Activated naive CD8-positive, alpha-beta T cell treated with anti-CD3 and anti-CD28 coated beads, Interleukin-2, amount 50 U/mL, for 24 hours (primary cell): ENCODE measurements around the gene GRK1.
A peak's percentile ranks its signal among the peaks of the same experiment; 100 is the strongest.
"Not testable (repeated sequence)": the region's sequence is repeated elsewhere in the genome, so short reads cannot be mapped to it uniquely, and the experiment has no call there.

Experiments
- ATAC-seq: fragments of 150-1000 bp; cut with Tn5 transposase; one replicate; pipeline ENCODE4 v1.10.0; 2021
- DNase-seq: peaks from one replicate; pipeline ENCODE4 v3.0.0; 2021
- H3K27ac Mint-ChIP-seq: one replicate; pipeline ENCODE4 v1.8.0; 2021; ENCODE audit warnings: mild to moderate bottlenecking, mixed read lengths
- H3K27me3 Mint-ChIP-seq: one replicate; pipeline ENCODE4 v1.8.0; 2021; ENCODE audit warnings: mixed read lengths
- H3K36me3 Mint-ChIP-seq: one replicate; pipeline ENCODE4 v1.8.0; 2021; ENCODE audit warnings: low read depth, mixed read lengths
- H3K4me1 Mint-ChIP-seq: one replicate; pipeline ENCODE4 v1.8.0; 2021; ENCODE audit warnings: mixed read lengths
- H3K4me3 Mint-ChIP-seq: one replicate; pipeline ENCODE4 v1.8.0; 2021; ENCODE audit warnings: mild to moderate bottlenecking, moderate library complexity, mixed read lengths
- H3K9me3 Mint-ChIP-seq: one replicate; pipeline ENCODE4 v1.8.0; 2021; ENCODE audit warnings: mixed read lengths

Gene GRK1

DNA sequence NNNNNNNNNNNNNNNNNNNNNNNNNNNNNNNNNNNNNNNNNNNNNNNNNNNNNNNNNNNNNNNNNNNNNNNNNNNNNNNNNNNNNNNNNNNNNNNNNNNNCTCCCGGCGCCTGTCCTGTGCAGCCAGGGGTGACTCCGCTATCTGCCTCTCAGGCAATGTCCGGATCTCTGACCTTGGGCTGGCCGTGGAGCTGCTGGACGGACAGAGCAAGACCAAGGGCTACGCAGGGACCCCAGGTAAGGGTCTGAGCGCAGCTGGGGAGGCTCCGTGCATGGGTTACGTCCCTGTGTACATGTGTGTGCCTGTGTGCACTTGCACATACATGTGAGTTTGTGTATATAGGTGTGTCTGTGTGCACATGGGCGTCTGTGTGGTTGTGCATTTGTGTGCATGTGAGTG is 55.9 kb downstream of the GRK1 start:
- Mint-ChIP-seq H3K9me3 (no peaks in the 10 kb centered on the region), H3K4me1 (peaks cover 7% of the 10 kb centered on the region), H3K27ac (no peak overlapping the region), H3K4me3 (no peak overlapping the region), H3K27me3 (no peaks in the 10 kb centered on the region), H3K36me3 (no peaks in the 10 kb centered on the region)
- no peak for DNase-seq
- ATAC-seq: no peak

DNA sequence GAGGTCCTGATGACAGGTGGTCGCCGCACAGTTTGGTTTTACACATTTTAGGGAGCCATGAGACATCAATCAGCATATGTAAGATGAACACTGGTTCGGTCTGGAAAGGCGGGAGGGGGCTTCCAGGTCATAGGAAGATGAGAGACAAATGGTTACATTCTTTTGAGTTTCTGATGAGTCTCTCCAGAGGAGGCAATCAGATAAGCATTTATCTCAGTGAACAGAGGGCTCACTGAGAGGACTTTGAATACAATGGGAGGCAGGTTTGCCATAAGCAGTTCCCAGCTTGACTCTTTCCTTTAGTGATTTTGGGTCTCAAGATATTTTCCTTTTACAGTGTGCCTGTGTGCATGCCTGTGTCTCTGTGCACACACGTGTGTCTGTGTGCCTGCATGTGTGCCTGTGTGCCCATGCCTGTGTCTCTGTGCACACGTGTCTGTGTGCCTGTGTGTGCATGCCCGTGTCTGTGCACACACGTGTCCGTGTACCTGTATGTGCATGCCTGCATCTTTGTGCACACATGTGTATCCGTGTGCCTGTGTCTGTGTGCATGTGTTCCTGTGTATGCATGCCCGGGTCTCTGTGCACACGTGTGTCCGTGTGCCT is 56.5 kb downstream of the GRK1 start:
- ATAC-seq (no peak), DNase-seq (no peak)
- H3K27me3 Mint-ChIP-seq: peaks cover 2% of the 10 kb centered on the region
- H3K4me1 Mint-ChIP-seq: peaks cover 7% of the 10 kb centered on the region
- H3K9me3 Mint-ChIP-seq: no peaks in the 10 kb centered on the region
- no peak overlapping the region for H3K27ac Mint-ChIP-seq
- no peaks in the 10 kb centered on the region for H3K36me3 Mint-ChIP-seq
- H3K4me3 Mint-ChIP-seq: no peak overlapping the region

DNA sequence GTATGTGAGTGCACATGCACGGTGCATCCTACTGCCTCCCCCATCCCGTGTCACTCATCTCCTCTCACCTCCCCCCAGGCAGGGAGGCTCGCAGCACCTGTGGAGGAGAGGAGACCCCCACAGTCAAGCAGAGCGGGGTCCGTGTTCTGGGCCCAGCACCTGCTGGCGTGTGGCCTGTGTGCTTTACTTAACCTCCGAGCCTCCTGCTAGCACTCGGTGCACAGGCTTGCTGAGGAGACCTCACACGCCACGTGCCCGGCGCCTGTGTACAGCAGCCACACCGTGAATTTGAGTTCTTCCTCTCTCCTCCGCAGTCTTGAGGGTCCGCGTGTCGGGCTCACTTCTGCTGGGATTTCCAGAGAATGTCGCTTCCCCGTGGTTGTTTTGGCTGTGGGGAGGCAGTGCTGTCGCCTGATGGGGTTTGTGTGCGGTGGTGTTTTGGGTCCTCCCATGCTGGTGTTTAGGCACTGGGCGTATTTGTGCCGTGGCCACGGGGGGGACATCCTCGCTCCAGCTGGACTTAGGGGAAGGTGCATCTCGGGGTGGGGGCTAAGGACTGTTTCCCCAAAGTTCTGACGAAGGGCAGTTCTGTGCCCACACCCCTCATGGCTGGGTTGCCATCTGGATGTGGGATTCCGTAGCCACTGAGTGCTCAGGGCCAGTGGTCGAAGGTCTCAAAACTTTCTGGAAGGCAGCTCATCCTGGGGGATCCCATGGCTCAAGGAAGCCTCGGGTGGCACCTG is 57.2 kb downstream of the GRK1 start:
- Mint-ChIP-seq H3K27me3 (peaks cover 8% of the 10 kb centered on the region), H3K36me3 (no peaks in the 10 kb centered on the region), H3K4me3 (peak overlapping the region; percentile 67), H3K27ac (no peak overlapping the region), H3K4me1 (peaks cover 7% of the 10 kb centered on the region), H3K9me3 (no peaks in the 10 kb centered on the region)
- DNase-seq: no peak
- ATAC-seq: no peak

DNA sequence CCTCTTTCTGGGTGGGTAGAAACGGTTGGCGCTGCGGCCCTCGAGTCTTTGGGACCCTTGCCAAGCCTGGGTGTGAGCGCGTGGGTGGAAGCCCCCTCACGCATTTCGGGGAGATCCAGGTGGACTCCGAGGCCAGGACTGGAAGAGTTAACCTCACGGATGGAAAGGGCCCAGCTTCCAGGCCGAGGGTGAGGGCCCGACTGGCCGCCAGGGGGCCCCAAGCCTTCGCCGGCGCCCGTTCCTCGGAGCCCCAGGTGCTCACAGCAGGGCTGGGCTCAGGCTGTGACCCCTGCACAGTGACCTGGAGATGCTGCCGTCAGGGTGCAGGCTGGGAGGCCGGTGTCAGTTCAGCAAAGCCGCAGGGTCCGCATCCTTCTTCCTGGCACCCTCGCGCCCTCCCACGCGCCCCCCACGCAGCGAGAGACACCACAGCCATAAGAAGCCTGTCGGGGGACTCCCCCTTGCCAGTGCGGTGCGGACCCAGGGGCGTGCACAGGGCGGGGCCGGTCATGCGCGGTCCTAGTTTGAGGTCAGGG is 57.8 kb downstream of the GRK1 start:
- ATAC-seq: peak; percentile 95
- Mint-ChIP-seq H3K9me3 (no peaks in the 10 kb centered on the region), H3K27me3 (peaks cover 12% of the 10 kb centered on the region), H3K27ac (peak overlapping the region; percentile 77), H3K4me1 (peaks cover 7% of the 10 kb centered on the region), H3K36me3 (no peaks in the 10 kb centered on the region), H3K4me3 (peak overlapping the region; percentile 67)
- DNase-seq: peak; percentile 90

DNA sequence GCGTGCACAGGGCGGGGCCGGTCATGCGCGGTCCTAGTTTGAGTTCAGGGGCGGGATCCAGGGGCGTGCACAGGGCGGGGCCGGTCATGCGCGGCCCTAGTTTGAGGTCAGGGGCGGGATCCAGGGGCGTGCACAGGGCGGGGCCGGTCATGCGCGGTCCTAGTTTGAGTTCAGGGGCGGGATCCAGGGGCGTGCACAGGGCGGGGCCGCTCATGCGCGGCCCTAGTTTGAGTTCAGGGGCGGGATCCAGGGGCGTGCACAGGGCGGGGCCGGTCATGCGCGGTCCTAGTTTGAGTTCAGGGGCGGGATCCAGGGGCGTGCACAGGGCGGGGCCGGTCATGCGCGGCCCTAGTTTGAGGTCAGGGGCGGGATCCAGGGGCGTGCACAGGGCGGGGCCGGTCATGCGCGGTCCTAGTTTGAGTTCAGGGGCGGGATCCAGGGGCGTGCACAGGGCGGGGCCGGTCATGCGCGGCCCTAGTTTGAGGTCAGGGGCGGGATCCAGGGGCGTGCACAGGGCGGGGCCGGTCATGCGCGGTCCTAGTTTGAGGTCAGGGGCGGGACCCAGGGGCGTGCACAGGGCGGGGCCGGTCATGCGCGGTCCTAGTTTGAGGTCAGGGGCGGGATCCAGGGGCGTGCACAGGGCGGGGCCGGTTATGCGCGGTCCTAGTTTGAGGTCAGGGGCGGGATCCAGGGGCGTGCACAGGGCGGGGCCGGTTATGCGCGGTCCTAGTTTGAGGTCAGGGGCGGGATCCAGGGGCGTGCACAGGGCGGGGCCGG is 58.5 kb downstream of the GRK1 start:
- Mint-ChIP-seq H3K27ac (peak overlapping the region; percentile 77), H3K27me3 (peaks cover 12% of the 10 kb centered on the region), H3K4me3 (peak overlapping the region; percentile 67)
- H3K4me1 Mint-ChIP-seq, ATAC-seq, H3K9me3 Mint-ChIP-seq, H3K36me3 Mint-ChIP-seq: not testable (repeated sequence)
- peak; percentile 69 for DNase-seq

DNA sequence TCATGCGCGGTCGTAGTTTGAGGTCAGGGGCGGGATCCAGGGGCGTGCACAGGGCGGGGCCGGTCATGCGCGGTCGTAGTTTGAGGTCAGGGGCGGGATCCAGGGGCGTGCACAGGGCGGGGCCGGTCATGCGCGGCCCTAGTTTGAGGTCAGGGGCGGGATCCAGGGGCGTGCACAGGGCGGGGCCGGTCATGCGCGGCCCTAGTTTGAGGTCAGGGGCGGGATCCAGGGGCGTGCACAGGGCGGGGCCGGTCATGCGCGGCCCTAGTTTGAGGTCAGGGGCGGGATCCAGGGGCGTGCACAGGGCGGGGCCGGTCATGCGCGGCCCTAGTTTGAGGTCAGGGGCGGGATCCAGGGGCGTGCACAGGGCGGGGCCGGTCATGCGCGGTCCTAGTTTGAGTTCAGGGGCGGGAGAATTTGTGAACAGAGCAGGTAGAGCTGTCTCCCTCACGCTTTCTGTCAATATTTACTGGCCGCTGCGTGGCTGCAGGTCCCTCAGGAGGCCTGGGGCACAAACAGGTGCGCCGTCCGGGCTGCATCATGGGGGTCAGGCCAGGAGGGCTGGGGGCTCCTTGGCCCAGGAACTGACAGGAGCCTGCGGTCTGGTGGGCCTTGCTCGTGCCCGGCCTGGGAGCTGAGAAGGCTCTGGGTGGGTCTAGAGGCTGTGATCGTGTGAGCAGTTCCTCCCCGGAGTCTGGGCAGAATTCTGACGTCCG is 59.2 kb downstream of the GRK1 start:
- not testable (repeated sequence) for H3K9me3 Mint-ChIP-seq, H3K36me3 Mint-ChIP-seq, H3K27ac Mint-ChIP-seq, H3K4me1 Mint-ChIP-seq, DNase-seq, ATAC-seq
- Mint-ChIP-seq H3K27me3 (peaks cover 14% of the 10 kb centered on the region), H3K4me3 (peak overlapping the region; percentile 21)

DNA sequence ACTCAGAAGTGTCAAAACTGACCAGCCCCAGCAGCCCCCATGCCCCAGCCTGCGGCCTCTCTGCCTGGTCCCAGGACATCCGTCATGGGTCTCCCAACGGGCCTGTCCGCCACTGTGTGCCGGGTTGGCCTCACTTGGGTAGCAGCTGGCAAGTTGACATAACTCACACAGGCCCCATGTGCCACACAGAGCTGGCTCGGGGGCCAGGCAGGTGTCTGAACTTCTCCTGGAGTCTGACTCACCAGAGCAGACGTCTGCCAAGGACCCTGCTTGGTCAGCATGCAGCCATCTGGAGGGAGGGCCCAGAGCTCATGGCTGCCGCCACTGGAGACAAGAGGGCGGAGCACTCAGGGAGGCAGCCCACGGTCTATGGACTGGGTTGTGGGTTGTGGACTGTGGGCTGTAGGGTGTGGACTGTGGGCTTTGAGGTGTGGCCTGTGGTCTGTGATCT is 60.0 kb downstream of the GRK1 start:
- ATAC-seq (no peak), DNase-seq (no peak)
- H3K27ac Mint-ChIP-seq: no peak overlapping the region
- no peaks in the 10 kb centered on the region for H3K36me3 Mint-ChIP-seq
- peaks cover 14% of the 10 kb centered on the region for H3K27me3 Mint-ChIP-seq
- H3K4me3 Mint-ChIP-seq: peak overlapping the region; percentile 21
- no peaks in the 10 kb centered on the region for H3K9me3 Mint-ChIP-seq
- H3K4me1 Mint-ChIP-seq: peaks cover 7% of the 10 kb centered on the region

DNA sequence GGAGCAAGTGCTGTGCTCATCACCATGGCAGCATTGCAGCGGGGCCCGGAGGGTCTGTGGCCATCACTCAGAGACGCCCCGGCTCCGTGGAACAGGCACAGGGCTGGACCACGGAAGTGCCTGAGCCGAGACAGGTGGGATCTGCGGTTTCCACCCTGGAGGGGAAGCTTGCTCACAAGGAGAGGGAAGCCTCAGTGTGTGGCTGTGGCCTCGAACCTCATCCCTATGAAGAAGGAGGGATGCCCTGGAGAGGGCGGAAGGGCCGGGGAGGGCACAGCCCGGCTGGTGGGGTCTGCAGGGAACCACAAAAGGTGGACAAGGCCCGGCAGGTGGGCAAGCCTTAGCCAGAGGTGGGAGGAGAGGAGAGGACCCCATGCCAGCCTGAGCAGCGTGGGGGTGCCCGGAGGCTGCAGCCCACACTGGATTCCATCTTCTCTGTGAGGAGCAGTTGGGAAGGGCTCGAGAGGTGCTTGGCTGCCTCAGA is 61.6 kb downstream of the GRK1 start:
- Mint-ChIP-seq H3K27ac (no peak overlapping the region), H3K4me1 (peaks cover 7% of the 10 kb centered on the region), H3K4me3 (no peak overlapping the region), H3K36me3 (no peaks in the 10 kb centered on the region), H3K9me3 (no peaks in the 10 kb centered on the region), H3K27me3 (peaks cover 14% of the 10 kb centered on the region)
- ATAC-seq (no peak), DNase-seq (no peak)

DNA sequence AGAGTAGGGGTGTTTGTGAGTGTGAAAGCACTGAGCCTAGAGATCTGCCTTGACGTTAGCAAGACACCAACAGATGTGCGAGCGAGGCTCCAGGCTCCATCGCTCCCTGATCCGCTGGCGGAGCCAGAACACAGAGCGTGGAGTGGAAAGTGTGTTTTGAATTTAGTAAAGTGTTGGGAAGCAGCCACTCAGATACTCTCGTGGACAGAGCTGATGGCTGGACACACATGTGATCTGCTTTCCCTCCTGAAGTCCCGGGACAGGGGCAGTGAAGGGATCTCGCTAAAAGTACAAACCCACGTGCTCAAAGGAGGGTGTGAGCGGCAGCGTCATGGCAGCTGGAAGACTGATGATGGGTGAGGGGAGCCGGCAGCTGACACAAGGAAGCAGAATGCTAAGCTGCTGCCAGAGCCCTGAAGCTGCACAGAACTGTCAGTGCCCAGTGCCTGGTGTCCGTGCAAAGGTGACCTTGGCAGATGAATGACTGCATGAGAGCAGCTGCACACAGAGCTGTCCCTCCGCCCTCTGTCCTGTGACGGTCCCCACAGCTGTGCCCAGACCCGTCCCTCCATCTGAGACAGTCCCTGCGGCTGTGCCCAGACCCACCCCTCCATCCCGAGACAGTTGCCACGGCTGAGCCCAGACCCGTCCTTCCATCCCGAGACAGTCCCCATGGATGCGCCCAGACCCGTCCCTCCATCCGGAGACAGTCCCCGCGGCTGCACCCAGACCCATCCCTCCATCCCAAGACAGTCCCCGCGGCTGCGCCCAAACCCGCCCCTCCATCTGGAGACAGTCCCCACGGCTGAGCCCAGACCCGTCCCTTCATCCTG is 62.4 kb downstream of the GRK1 start:
- ATAC-seq: no peak
- H3K27ac Mint-ChIP-seq: no peak overlapping the region
- no peaks in the 10 kb centered on the region for H3K36me3 Mint-ChIP-seq
- H3K4me1 Mint-ChIP-seq: peaks cover 3% of the 10 kb centered on the region
- no peak overlapping the region for H3K4me3 Mint-ChIP-seq
- H3K9me3 Mint-ChIP-seq: no peaks in the 10 kb centered on the region
- no peak for DNase-seq
- peaks cover 14% of the 10 kb centered on the region for H3K27me3 Mint-ChIP-seq

DNA sequence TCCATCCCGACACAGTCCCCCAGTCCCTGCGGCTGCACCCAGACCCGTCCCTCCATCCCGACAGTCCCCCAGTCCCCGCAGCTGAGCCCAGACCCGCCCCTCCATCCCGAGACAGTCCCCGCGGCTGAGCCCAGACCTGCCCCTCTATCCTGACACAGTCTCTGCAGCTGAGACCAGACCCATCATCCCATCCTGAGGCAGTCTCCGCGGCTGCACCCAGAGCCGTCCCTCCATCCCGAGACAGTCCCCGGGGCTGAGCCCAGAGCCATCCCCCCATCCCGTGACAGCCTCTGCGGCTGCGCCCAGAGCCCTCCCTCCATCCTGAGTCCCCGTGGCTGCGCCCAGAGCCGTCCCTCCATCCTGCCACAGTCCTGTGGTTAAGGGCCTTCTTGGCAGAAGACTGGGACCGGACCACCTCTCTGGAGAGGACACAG is 63.3 kb downstream of the GRK1 start:
- Mint-ChIP-seq H3K4me3 (no peak overlapping the region), H3K27ac (no peak overlapping the region), H3K4me1 (no peaks in the 10 kb centered on the region), H3K36me3 (no peaks in the 10 kb centered on the region), H3K9me3 (no peaks in the 10 kb centered on the region), H3K27me3 (peaks cover 14% of the 10 kb centered on the region)
- ATAC-seq (no peak), DNase-seq (no peak)

DNA sequence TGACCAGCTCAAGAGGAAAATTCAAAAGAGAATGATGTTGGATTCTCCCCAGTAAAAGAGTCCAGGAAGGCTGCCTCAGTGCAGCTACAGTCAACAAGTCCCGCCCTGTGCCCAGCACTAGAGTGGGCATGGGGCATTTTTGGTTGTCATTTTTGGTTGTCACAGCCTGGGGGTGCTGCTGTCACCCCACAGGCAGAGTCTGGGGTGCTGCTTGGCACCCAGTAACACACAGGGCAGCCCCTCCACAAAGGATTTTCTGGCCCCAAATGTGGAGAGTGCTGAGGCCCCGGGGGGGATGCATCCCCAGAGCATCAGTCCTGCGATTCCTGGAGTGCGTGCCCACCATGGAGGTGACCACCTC is 63.8 kb downstream of the GRK1 start:
- H3K9me3 Mint-ChIP-seq: no peaks in the 10 kb centered on the region
- no peak overlapping the region for H3K4me3 Mint-ChIP-seq
- ATAC-seq: peak; percentile 27
- no peaks in the 10 kb centered on the region for H3K36me3 Mint-ChIP-seq
- peaks cover 14% of the 10 kb centered on the region for H3K27me3 Mint-ChIP-seq
- H3K4me1 Mint-ChIP-seq: no peaks in the 10 kb centered on the region
- H3K27ac Mint-ChIP-seq: no peak overlapping the region
- DNase-seq: no peak

DNA sequence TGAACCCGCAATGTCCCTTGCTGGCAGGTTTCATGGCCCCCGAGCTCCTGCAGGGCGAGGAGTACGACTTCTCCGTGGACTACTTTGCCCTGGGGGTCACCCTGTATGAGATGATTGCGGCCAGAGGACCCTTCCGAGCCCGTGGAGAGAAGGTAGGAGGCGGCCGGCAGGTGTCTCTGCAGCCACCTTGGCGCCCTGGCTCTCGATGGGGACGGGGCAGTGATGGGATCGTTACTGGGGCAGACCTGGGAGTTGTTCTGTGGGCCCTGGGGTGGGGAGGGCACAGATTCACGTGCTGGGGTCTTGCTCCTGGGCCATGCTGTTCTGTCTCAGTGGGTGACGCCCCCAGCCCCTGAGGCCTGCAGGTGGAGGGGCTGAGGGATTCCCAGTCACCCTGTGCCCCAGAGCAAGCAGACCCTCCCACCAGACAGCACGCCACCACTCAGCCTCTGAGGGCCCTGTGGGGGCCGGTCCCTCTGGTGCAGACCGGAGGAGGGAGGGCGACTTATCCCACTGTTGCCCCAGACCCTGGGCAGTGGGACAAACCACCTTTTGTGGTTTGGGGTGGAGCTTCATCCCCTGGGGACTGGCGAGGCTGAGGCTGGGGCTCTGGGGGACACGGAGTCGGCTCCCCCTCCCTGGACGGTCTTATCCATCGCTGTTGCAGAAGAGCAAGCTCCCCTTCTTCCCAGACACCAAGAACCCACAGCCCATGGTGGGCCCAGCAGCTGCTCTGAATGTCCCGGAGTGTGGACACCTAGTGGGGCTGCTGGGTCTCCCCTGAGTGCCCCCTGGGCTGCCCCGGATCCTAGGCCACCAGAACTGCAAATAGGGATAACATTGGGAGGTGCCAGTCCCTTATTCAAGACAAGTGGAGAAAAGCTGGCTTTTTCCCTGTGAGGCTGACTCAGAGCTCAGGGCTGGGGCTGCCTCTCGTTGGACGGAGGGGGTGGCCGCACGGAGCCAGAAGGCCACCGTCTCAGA is 64.5 kb downstream of the GRK1 start:
- no peak for ATAC-seq
- no peak overlapping the region for H3K27ac Mint-ChIP-seq

More for the DNA sequence above, 64.5 kb downstream of the GRK1 start:
- peaks cover 14% of the 10 kb centered on the region for H3K27me3 Mint-ChIP-seq
- H3K4me3 Mint-ChIP-seq: no peak overlapping the region
- H3K36me3 Mint-ChIP-seq: no peaks in the 10 kb centered on the region
- no peaks in the 10 kb centered on the region for H3K9me3 Mint-ChIP-seq
- DNase-seq: no peak
- H3K4me1 Mint-ChIP-seq: no peaks in the 10 kb centered on the region
